Measurements from ENCODE around the gene RNF32. TPM values are rescaled to one million over a fixed set of nuclear protein-coding genes. Genes with fewer than 3 reads are reported as not detected.

RNF32 gene
- polyA plus RNA-seq, 1 donor (not counting 4 experiments of a cell fraction or from before 2014, with no cell fraction given): 0.34 TPM

DNA sequence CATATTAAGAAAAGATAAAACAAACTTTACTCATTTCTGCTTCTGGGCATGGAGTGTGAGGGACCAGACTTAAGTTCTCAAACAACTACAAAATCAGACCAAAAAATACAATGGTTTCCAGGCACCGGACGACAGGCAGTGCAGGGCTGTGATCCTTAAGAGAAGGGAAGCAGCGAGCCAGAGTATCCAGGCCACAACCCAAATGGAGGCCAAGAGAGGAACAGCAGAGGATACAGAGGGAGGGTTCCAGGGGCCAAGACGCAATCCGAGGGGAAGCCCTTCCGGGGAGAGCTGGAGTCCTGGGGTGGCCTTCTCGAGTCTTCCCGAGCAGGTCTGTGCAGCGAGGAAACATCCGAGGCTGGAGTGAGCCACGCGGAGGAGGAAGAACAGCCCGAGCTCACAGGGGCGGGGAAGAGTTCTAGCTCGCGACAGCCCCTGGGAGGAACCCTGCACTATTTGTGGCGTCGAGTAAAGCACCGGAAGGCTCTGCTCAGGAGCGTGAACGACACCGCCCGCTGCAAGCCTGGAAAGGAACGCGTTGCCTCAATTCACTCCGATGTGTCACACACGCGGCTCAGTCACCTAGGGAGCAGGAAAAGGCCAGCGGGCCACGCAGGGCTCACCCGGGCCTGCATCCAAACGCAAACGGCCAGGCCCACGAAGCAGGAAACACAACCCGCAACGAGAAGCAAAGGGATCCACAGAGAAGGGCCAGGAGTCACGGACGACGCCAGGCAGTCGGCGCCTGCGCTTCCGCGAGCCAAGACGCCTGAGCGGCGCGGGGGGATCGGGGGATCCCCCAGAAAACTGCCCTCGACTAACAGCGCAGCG lies 933 bp upstream of the RNF32 start:
- H3K27ac ChIP-seq (ENCODE audit: control insufficient read depth, insufficient read depth, low read length): no peak overlapping the region
- no peak for FAIRE-seq

DNA sequence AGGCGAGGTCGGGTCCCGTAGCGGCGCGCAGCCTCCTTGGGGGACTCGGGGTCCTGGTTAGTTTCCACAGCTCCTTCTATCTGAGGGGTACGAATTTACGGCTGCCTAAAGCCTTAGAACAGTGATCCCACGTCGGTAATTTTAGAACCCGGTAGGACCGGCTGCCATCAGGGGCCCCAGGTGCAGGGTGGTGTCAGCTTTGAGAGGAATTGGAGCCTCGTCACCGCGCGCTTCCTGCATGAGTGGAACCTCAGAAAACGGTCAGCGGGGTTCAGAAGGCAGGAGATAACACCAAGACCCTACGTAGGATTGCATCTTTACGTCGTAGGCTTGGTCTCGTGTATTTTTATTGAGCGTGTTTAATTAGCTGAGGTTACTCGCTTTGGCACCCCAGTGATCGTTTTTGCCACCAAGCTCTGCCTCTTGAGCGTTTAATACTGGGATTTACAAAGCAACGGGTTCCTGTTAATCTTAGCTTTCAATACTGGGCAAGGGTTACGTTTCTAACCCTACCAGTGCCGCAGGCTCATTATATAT lies 443 bp downstream of the RNF32 start:
- Histone ChIP-seq H3K27ac (ENCODE audit: control insufficient read depth, insufficient read depth, low read length) (peak overlapping the region; percentile 68), H3K27me3 (ENCODE audit: control insufficient read depth, extremely low read depth, insufficient read depth, low read length) (no peaks in the 10 kb centered on the region), H3K9me1 (ENCODE audit: control insufficient read depth, extremely low read depth, insufficient read depth, low read length) (no peaks in the 10 kb centered on the region), H3K4me2 (ENCODE audit: control insufficient read depth, extremely low read depth, insufficient read depth, low read depth, low read length) (peak overlapping the region; percentile 94), H3K4me1 (ENCODE audit: control insufficient read depth, extremely low read depth, insufficient read depth, low read length) (peaks cover 3% of the 10 kb centered on the region), H2AFZ (ENCODE audit: control insufficient read depth, low read length) (peak overlapping the region; percentile 68), H3K36me3 (ENCODE audit: control insufficient read depth in 2 of 2, extremely low read depth in 1 of 2, insufficient read depth in 2 of 2, low read length in 2 of 2) (no peaks in the 10 kb centered on the region), H3K9ac (ENCODE audit: control insufficient read depth, extremely low read depth, insufficient read depth, low read length) (peak overlapping the region; percentile 79), H4K20me1 (ENCODE audit: control insufficient read depth, extremely low read depth, insufficient read depth, low read length) (no peaks in the 10 kb centered on the region), H3K9me3 (ENCODE audit: control insufficient read depth, low read depth, low read length) (no peaks in the 10 kb centered on the region), H3K4me3 (ENCODE audit: control insufficient read depth in 2 of 3, extremely low read depth in 1 of 3, insufficient read depth in 2 of 3, low read depth in 1 of 3, low read length in 3 of 3) (peak overlapping the region; percentile 55 to 76 (median 63)), H3K79me2 (ENCODE audit: control insufficient read depth, insufficient read depth, low read length) (no peaks in the 10 kb centered on the region)
- no peak for DNase-seq (ENCODE audit: low read depth, low spot score)
- dilution Hi-C loops (cut with MboI; ENCODE audit: extremely low pct_ligation_motif_present, low sequenced_read_pairs): no loop called here
- TF ChIP-seq CTCF (optimal IDR thresholded peaks at IDR 0.05 in 1 of 3, IDR thresholded peaks at IDR 0.05 in 1 of 3, conservative IDR thresholded peaks at IDR 0.05 in 1 of 3; ENCODE audit: extremely low read depth in 1 of 3, insufficient read depth in 2 of 3, low read length in 3 of 3) (no peak), EZH2 (IDR thresholded peaks at IDR 0.05; ENCODE audit: low read length) (no peak)
- FAIRE-seq: no peak

More for the DNA sequence above, 933 bp upstream of the RNF32 start:
- no peaks in the 10 kb centered on the region for H3K27me3 ChIP-seq (ENCODE audit: control insufficient read depth, extremely low read depth, insufficient read depth, low read length)
- no peaks in the 10 kb centered on the region for H3K9me1 ChIP-seq (ENCODE audit: control insufficient read depth, extremely low read depth, insufficient read depth, low read length)
- DNase-seq (ENCODE audit: low read depth, low spot score): no peak
- peak overlapping the region; percentile 53 to 63 (median 55) for H3K4me3 ChIP-seq (ENCODE audit: control insufficient read depth in 2 of 3, extremely low read depth in 1 of 3, insufficient read depth in 2 of 3, low read depth in 1 of 3, low read length in 3 of 3)
- H3K9me3 ChIP-seq (ENCODE audit: control insufficient read depth, low read depth, low read length): no peaks in the 10 kb centered on the region
- dilution Hi-C loops (cut with MboI; ENCODE audit: extremely low pct_ligation_motif_present, low sequenced_read_pairs): no loop called here
- H4K20me1 ChIP-seq (ENCODE audit: control insufficient read depth, extremely low read depth, insufficient read depth, low read length): no peaks in the 10 kb centered on the region
- H3K4me2 ChIP-seq (ENCODE audit: control insufficient read depth, extremely low read depth, insufficient read depth, low read depth, low read length): peak overlapping the region; percentile 94
- no peaks in the 10 kb centered on the region for H3K36me3 ChIP-seq (ENCODE audit: control insufficient read depth in 2 of 2, extremely low read depth in 1 of 2, insufficient read depth in 2 of 2, low read length in 2 of 2)
- peak overlapping the region; percentile 62 for H2AFZ ChIP-seq (ENCODE audit: control insufficient read depth, low read length)
- no peak overlapping the region for H3K9ac ChIP-seq (ENCODE audit: control insufficient read depth, extremely low read depth, insufficient read depth, low read length)
- TF ChIP-seq CTCF (optimal IDR thresholded peaks at IDR 0.05 in 1 of 3, IDR thresholded peaks at IDR 0.05 in 1 of 3, conservative IDR thresholded peaks at IDR 0.05 in 1 of 3; ENCODE audit: extremely low read depth in 1 of 3, insufficient read depth in 2 of 3, low read length in 3 of 3): no peak
- no peak for TF ChIP-seq EZH2 (IDR thresholded peaks at IDR 0.05; ENCODE audit: low read length)
- H3K79me2 ChIP-seq (ENCODE audit: control insufficient read depth, insufficient read depth, low read length): no peaks in the 10 kb centered on the region
- peaks cover 3% of the 10 kb centered on the region for H3K4me1 ChIP-seq (ENCODE audit: control insufficient read depth, extremely low read depth, insufficient read depth, low read length)
